UCSD-AML1 (cell line): ENCODE results near the gene ZNF490.
A peak's percentile ranks its signal among the peaks of the same experiment; 100 is the strongest.
"Not testable (repeated sequence)": the region's sequence is repeated elsewhere in the genome, so short reads cannot be mapped to it uniquely, and the experiment has no call there.

ENCODE experiments used
- DNase-seq: peaks from one replicate; lab custom pipeline; 2025; ENCODE audit not compliant: unreplicated experiment; lab: John Stamatoyannopoulos, UW

Gene ZNF490

DNA sequence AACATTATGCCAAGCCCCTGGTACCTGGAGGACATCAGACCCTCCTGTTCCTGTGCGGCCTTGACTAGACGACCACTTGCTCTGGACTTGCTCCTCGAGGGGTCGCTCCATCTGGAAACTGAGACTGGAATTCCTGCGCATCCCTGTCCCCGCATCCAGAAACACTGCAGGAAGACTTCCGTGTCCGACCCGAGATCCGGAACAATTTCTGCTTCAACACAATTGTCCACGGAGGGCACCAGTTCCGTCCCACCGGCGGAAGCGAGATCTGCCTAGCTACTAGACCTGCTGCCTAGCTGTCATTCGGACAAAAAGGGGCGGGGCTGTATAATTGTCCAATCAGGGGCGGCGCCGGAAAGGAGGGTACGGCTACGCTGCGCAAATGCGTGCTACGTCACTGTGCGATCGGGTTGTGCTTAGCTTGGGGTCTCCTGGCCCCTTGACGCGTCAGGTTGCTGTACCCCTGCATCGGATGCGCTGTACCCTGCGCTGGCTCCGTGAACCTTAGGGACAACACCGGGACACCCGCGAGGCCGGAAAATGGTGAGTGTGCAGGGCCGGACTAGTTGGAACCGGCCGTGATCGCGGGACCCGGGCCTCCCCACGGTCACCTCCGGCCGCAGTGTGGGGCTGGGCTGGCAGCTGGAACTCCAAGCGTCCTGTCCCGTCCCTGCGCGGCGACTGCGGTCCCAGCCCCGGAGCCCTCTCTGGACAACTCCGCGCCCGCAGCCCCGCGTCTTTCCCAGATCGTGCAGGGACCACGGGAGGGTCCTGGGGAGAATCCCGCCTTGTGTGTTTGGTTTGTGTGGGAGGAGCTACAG is at the start of gene ZNF490, which contains the start of gene ZNF791:
Gene ZNF490, minus strand, starts transcription at position 274 of the 821 bp plus-strand sequence. Its CDS starts 133 bp downstream, at position 141.
Gene ZNF791, plus strand, starts transcription at position 381 of the 821 bp plus-strand sequence. Its CDS starts 160 bp downstream, at position 541.
- peak; percentile 96 for DNase-seq

DNA sequence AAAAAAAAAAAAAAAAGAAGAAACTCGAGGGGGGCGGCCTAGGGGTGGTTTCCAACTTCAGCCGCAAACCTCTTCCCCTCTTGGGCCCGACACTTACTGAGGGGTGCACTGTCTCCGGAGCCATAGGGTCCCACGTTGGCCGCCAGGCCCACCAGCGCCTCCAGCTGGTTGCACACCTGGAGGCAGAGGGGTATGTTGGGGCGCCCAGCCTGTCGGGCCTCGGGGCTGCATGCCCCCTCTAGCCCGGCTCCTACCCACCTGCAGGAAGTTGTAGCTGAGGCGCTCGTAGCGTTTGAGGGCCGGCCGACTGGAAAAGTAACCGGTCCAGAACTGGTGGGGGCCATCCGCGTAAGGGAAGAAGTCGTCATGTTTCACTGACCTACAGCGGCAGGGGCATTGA is 47.4 kb upstream of the ZNF490 start:
- DNase-seq: no peak

DNA sequence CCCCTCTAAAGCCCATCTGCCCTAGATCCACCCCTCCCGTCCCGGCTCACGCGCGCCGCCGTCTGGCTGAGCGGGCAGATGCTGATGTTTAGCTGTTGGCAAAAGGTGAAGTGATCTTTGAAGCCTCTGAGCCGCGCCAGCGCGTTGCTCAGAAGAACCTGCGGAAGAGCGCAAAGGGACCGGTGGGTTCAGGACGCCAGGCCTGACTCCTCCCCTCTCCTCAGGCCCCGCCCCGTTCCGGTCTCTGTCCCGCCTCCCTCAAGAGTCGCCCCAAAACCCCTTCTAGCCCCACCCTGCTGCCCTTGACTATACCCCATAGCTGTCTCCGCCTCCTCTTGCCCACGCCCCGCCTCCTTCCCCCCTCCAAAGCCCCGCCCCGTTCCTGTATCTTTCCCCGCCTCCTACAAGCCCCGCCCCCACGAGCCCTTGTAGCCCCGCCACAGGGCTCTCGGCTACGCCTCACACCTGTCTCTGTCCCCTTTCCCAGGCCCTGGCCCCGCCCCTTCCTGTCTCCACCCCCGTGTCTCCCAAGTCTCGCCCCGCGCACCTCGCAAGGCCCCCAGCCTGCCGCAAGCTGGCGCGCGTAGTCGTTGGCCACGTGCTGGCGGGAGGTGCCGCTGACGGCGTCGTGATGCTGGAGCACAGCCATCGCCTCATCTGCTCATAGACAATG is 46.4 kb upstream of the ZNF490 start:
- no peak for DNase-seq

DNA sequence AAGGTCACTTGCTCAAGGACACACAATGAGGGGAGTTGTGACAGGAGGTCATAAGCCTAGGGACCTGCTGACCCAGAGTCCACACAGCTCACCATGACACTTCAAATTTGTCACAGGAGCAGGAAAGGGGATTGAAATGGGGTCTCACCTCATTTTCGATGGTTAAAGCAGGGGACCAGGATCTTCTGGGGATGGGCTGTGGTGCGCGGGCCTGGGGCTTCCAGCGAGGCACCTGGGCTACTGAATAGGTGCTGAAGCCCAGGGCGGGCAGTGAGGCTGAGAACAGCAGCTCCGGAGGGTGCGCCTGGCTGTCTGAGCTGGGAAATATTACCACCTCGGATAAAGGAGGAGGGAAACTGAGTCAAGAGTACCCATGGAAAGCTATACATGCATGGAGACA is 44.9 kb upstream of the ZNF490 start:
- no peak for DNase-seq

DNA sequence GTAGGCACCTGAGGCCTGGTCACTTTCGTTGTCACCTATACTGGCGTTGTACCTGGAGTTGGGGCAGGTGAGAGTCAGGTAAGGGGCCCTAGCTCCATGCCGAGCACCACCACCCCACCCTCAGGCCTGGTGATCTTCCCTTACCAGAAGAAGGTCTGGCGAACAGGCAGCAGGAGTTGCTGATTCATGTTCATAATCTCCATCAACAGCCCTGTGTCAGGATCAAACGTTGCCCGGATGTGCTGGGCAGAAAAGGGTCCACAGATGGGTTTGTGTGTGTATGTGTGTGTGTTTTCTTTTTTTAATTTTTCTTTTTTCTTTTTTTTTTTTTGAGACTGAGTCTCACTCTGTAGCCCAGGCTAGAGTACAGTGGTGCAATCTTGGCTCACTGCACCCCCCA is 41.6 kb upstream of the ZNF490 start:
- DNase-seq: no peak

DNA sequence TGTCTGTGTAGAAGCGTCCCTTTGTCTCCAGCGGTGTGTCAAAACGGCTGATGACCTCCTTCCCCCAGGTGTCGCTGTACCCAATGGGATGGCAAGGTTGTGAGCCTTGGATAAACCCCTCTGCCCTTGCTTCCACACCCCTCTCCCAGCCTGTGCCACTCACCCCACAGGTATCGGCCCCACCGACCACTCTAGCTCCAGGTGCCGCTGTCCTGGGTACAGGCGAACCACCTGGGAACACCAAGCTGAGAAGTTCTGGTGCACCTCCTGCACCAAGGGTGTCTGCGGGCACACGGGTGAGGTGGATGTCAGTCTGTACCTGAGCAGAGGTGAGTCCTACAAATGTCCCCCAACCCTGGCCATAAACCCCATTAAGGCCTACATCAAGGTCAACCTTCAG is 39.3 kb upstream of the ZNF490 start:
- no peak for DNase-seq

DNA sequence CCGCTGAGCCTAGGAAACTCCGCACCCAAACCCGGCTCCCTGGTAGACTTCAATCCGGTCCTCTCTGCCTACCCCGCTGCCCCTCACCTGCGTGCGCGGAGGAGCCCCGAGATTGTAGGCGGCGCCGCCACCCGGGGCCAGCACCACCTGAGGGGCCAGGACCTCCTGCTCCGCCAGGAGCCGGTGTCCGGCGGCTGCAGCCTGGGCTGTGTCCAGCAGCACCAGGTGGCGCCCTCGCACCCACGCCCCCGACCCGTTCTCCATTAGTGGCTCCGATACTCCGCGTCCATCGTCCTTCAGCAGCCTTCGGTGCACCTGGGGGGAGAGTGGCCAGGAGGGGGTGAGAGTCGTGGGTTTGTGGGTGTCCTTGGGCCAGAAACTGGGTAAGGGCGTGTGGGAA is 37.5 kb upstream of the ZNF490 start:
- no peak for DNase-seq

DNA sequence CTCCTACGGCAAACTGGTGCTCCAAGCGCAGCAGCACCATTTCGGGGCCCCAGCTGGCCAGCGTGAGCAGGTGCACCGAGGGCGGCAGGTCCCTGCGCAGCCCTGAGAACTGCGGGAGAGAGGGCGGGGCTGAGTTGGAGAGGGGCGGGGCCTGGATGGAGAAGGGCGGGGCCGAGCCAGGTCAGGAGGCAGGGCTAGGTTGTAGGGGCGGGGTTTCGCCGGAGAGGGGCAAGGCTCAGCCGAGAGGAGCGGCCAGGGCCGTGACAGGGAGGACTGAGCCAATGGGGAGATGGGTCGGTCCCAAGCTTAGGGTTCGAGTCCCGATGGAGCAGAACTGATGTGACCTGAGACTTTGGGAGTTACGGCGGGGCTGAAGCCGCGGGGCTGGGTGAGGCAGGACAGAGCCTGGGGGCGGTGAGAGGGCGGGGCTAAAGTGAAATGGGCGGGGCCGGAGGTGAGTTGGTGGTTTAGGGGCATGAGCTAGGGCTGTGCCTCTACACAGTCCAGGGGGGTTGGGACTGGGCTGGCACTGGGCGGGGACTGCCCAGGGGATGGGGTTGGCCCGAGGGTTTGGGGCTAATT is 37.0 kb upstream of the ZNF490 start:
- DNase-seq: no peak

DNA sequence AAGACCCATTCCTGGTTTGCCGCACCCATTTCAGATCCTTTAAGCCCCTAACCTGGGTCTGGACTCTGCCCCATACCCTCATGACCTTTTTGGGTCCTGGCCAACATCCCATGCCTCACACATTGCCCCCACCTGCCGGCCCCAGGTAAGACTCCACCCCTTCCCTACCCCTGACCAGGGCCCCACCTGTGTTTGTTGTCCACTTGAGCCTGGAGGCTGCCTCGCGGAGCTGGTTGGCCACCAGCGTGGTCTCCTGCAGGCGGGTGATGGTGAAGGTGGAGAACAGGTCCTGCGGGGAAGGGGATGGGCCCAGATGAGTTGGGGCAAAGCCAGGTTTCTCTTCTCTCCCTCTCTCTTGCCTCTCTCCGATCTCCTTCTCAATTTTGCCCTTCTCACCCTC is 36.4 kb upstream of the ZNF490 start:
- no peak for DNase-seq

DNA sequence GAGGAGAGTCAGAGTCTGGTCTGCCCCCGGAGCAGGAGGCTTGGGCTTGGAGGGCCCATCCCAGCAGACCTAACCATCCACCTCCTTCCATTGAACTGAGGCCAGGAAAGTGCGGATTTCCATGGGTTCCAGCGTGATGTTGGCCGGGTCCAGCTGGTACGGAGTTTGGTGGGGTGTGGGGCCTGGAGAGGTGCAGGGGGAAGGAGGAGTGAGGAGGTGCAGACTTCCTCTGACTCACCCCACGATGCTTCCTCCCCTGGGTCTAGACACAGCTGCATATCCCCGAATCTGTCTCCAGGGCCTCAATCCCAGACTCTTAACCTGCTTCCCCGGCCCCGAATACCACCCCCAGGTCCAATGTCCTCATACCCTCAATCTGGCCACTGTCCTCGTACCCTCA is 35.9 kb upstream of the ZNF490 start:
- no peak for DNase-seq

DNA sequence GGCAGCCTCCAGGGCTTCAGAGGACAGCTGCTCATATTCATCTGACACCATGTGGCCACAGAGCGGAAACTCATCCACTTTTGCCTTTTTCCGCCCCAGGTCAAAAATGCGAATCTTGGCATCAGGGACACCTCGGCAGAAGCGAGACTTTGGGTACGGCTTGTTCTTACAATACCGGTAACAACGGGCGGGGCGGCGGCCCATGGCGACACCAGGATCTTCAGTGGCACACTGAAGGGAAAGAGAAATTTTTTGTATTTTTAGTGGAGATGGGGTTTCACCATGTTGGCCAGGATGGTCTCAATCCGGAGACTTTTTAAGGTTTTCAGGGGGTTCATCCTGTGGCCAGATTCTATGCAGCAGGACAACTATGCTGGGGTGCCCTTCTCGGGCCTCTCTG is 33.1 kb upstream of the ZNF490 start:
- DNase-seq: not testable (repeated sequence)

DNA sequence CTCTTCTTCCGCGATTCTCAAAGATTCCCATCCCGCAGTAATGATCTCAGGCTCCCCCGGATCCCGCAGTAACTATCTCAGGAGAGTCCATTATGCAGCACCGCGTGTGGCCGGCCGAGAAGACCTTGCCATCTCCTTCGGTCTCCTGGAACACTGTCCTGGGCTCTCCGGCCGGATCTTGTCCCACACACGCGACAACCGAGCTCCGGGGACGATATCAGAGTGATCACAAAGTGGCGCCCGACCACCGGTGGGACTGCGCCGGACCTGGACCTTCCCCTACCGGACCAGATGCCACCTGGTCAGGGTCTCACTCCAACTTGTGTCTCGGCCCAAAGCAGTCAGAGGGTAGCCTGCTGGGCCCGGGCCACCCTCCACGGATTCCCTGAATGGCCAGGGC is 31.9 kb upstream of the ZNF490 start:
- no peak for DNase-seq

DNA sequence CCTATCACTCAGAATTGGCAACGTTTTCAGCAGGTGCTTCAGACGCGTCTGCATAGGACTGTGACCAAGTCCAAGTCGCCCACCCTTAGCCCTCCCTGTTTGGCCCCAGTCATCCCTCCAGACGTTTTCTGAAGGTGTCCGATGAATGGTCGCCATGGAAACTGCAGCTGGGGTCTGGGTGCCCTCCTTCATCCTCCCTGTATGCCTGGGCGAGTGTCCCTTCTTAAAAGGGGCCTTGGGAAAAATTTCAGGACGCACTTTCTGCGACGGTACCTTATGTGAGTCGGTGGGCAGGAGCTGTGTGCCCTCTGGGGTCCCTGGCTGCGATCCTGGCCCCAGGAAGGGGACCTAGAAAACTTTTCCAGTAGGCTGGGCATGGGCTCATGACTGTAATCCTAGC is 30.8 kb upstream of the ZNF490 start:
- DNase-seq: no peak

DNA sequence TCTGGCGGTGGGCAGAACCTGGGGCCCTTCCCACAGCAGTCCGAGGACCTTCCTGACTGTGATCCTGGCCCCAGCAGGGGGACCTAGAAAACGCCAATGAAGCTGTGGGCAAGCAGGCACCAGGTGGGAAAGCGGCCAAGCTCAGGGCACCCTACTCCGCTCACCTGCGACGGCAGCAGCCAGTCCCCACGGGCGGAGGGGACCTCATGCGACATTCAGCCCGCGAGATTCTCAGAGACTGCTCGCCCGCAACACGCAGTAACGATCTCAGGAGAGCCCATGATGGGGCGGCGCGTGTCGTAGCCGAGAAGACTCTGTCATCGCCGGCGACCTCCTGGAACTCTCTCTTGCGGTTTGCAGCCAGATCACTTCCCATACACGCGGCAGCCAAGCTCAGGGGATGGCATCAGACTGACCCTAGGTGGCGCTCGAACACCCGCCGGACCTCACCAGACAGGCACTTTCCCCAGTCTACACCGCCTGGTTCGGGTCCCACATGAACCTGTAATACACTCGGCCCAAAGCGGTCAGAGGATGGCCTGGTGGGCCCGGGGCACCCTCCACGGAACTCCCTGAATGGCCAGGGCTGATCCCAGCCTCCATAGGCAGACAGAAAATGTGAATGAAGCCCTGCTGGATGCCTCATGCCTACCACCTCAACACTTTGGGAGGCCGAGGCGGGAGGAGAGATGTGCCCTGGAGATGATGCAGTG is 29.4 kb upstream of the ZNF490 start:
- peak; percentile 67 for DNase-seq

DNA sequence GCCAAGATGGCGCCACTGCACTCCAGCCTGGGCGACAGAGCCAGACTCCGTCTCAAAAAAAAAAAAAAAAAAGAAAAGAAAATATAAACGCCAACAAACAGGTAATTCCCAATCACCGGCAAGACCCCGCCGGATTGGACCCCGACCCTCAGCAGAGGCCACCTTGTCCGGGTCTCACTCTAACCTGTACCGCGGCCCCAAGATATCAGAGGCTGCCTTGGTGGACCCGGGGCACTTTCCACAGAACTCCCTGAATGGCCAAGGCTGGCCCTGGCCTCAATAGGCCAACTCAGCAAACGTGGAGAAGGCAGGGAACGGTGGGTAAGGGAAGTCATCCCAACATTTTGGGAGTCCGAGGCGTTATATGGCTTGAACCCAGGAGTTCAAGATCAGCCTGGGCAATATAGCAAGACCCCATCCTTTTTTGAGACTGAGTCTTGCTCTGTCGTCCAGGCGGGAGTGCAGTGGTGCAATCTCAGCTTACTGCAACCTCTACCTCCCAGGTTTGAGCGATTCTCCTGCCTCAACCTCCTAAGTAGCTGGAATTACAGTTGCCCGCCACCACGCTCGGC is 28.1 kb upstream of the ZNF490 start:
- no peak for DNase-seq

DNA sequence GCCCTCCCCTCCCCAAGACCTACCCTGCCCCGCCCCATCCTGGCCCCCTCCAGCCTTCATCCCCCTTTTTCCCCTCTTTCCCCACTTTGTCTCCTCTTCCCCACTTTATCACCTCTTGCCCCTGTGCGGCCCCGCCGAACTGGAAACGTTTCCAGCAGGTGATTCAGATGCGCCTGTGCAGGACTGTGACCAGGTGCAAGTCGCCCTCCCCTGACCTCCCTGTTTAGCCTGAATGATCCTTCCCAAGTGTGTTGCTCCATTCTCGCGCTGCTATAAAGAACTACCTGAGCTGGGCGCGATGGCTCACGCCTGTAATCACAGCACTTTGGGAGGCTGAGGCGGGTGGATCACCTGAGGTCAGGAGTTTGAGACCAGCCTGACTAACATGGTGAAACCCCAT is 26.0 kb upstream of the ZNF490 start:
- no peak for DNase-seq

DNA sequence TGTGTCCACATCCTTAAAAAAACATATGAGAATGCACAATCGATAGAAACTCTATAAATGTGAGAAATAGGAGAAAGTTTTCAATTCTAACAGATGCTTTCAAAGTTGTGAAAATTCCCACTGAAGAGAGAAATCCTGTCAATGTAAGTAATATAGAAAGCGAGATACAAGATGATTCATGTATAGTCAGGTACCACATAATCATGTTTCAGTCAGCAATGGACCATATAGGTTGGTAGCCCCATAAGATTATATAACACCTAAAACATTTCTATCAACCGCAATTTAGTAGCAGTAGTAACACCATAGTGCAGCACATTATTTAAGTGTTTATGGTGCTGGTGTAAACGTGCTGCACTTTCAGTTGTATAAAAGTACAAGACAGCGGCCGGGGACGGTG is 18.6 kb upstream of the ZNF490 start:
- no peak for DNase-seq

DNA sequence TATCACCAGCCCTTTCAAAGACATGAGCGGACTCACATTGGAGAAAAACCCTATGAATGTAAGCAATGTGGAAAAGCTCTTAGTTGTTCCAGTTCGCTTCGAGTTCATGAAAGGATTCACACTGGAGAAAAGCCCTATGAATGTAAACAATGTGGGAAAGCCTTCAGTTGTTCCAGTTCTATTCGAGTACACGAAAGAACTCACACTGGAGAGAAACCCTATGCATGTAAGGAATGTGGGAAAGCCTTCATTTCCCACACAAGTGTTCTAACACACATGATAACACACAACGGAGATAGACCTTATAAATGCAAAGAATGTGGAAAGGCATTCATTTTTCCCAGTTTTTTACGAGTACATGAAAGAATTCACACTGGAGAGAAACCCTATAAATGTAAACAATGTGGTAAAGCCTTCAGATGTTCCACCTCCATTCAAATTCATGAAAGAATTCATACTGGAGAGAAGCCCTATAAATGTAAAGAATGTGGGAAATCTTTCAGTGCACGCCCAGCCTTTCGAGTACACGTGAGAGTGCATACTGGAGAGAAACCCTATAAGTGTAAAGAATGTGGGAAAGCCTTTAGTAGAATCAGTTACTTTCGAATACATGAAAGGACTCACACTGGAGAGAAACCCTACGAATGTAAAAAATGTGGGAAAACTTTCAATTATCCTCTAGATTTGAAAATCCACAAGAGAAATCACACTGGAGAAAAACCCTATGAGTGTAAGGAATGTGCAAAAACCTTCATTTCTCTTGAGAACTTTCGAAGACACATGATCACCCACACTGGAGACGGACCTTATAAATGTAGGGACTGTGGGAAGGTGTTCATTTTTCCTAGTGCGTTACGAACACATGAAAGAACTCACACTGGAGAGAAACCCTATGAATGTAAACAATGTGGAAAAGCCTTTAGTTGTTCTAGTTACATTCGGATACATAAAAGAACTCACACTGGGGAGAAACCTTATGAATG is 17.7 kb upstream of the ZNF490 start:
- no peak for DNase-seq

DNA sequence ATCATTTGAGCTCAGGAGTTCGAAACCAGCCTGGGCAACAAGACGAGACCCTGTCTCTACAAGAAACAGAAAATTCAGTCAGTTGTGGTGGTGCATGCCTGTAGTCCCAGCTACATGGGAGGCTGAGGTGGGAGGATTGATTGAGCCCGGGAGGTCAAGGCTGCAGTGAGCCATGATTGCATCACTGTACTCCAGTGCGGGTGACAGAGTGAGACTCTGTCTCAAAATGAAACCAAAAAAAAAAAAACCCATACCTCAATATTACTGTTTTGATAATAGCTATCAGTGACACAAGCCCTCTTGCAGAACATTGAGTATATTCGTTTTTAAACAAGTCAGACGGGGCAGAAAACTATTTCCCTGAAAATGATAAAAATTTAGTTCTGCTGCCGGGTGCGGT is 16.3 kb upstream of the ZNF490 start:
- DNase-seq: no peak
